ENCODE measurements around the gene SLC35E1. TPM values are rescaled to one million over a fixed set of nuclear protein-coding genes. Genes with fewer than 3 reads are reported as not detected.

Gene SLC35E1
- total RNA-seq, 1 donor from 2014 or later, result 21.6 TPM

GRCh38 chr19:16527334-16527935, 44.8 kb downstream of the SLC35E1 start:
- intact Hi-C loops (cut with DNase I), result no loop called here
- no peak for DNase-seq (ENCODE audit: extremely low spot score in 2 of 2)
- no peaks in the 10 kb centered on the region for H3K27me3 ChIP-seq
- no peak overlapping the region for H3K4me3 ChIP-seq
- peaks cover 0 to 97% of the 10 kb centered on the region in 2 donors for H3K36me3 ChIP-seq
- no peaks in the 10 kb centered on the region for H3K9me3 ChIP-seq
- no peak for TF ChIP-seq POLR2A (IDR thresholded peaks at IDR 0.05)
- no peak for TF ChIP-seq POLR2AphosphoS5 (IDR thresholded peaks at IDR 0.05; ENCODE audit: insufficient read depth in 1 of 2, low read depth in 1 of 2)
- TF ChIP-seq, protein P1, sequence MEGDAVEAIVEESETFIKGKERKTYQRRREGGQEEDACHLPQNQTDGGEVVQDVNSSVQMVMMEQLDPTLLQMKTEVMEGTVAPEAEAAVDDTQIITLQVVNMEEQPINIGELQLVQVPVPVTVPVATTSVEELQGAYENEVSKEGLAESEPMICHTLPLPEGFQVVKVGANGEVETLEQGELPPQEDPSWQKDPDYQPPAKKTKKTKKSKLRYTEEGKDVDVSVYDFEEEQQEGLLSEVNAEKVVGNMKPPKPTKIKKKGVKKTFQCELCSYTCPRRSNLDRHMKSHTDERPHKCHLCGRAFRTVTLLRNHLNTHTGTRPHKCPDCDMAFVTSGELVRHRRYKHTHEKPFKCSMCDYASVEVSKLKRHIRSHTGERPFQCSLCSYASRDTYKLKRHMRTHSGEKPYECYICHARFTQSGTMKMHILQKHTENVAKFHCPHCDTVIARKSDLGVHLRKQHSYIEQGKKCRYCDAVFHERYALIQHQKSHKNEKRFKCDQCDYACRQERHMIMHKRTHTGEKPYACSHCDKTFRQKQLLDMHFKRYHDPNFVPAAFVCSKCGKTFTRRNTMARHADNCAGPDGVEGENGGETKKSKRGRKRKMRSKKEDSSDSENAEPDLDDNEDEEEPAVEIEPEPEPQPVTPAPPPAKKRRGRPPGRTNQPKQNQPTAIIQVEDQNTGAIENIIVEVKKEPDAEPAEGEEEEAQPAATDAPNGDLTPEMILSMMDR (IDR thresholded peaks at IDR 0.05), result no peak
- H3K4me1 ChIP-seq, result no peaks in the 10 kb centered on the region
- no peak overlapping the region for H3K27ac ChIP-seq

DNA sequence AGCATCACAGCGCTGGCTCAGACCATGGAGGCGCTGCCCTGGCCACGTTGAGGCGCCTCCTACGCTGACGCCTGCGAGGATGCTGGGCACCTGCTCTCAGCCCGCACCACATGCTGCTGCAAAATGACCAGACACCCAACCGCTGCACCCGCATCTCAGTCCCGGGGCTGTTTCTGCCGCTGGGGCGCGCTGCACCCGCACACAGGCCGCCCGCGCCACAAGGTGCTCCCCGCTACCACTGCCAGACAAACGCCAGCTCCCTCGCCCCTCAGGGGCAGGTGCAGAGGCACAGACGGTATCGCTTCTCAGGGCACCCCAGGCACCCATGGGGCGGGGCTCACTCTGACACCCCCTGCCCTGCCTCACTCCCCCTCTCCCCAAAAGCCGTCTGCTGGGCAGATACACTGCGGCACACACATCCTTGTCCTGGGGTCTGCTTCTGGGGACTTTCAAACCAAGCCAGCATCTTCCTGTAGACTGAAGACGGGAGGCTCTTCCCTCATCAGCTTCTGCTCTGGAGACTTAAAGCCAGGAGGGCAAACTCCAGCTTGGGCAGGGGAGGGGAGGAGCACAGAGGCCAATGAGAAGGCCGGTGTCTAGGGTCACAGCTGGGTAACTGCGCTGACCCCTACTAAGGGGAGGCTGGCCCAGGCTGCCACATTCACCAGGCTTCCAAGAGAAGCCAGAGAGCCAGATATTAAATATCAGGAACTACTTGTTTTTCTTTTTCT, 46.3 kb downstream of the SLC35E1 start:
- H3K27ac ChIP-seq, result no peak overlapping the region
- H3K27me3 ChIP-seq, result no peaks in the 10 kb centered on the region
- no peak overlapping the region for H3K4me3 ChIP-seq
- H3K4me1 ChIP-seq, result no peaks in the 10 kb centered on the region
- H3K36me3 ChIP-seq, result peaks cover 0 to 97% of the 10 kb centered on the region in 2 donors
- DNase-seq (ENCODE audit: extremely low spot score in 2 of 2), result no peak
- no peaks in the 10 kb centered on the region for H3K9me3 ChIP-seq
- intact Hi-C loops (cut with DNase I), result no loop called here
- TF ChIP-seq POLR2AphosphoS5 (IDR thresholded peaks at IDR 0.05; ENCODE audit: insufficient read depth in 1 of 2, low read depth in 1 of 2), result no peak
- TF ChIP-seq POLR2A (IDR thresholded peaks at IDR 0.05), result no peak
- TF ChIP-seq, protein P1 (IDR thresholded peaks at IDR 0.05), result no peak

DNA sequence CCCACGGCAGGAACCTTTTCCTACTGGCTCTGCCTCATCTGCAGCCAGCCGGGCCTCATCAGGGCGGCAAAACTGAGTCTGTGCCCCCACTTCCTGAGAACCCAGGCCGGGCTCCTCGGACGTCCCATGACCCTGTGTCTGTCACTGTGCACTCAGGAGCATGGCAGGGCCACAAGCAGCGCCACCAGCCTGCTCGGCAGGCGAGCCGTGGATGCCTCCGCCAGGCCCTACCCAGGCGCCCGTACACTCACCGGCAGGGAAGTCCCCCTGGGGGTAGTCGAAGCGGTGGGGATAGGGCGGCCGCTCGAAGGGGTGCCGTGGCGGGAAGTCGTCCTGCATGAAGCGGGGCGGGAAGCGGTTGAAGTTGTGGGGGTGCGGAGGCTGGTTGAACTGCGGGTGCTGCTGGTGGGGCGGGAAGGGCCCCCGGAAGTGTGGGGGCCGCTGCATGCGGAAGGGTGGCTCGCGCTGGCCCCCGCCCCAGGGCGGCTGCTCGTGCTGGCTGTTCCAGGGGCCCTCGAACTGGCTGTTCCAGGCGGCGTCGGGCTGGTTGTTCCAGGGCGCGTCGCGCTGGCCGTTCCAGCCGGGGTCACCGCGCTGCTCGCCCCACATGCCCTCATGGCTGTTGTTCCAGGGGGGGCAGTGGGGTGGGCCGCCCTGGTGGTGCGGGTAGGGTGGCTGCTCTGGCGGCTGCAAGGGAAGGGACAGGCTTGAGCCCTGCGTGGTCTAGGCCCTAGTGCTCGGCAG, 47.1 kb downstream of the SLC35E1 start:
- Histone ChIP-seq H3K4me1 (no peaks in the 10 kb centered on the region), H3K36me3 (peaks cover 0 to 97% of the 10 kb centered on the region in 2 donors), H3K9me3 (no peaks in the 10 kb centered on the region), H3K4me3 (no peak overlapping the region), H3K27ac (no peak overlapping the region), H3K27me3 (no peaks in the 10 kb centered on the region)
- intact Hi-C loops (cut with DNase I), result no loop called here
- no peak for TF ChIP-seq POLR2A (IDR thresholded peaks at IDR 0.05)
- TF ChIP-seq, protein P1 (IDR thresholded peaks at IDR 0.05), result no peak
- TF ChIP-seq POLR2AphosphoS5 (IDR thresholded peaks at IDR 0.05; ENCODE audit: insufficient read depth in 1 of 2, low read depth in 1 of 2), result no peak
- no peak for DNase-seq (ENCODE audit: extremely low spot score in 2 of 2)

- Histone ChIP-seq H3K36me3 (peaks cover 0 to 97% of the 10 kb centered on the region in 2 donors), H3K4me3 (no peak overlapping the region), H3K4me1 (no peaks in the 10 kb centered on the region), H3K27me3 (no peaks in the 10 kb centered on the region), H3K9me3 (no peaks in the 10 kb centered on the region), H3K27ac (no peak overlapping the region)
- TF ChIP-seq, protein P1 (IDR thresholded peaks at IDR 0.05), result no peak
- TF ChIP-seq POLR2AphosphoS5 (IDR thresholded peaks at IDR 0.05; ENCODE audit: insufficient read depth in 1 of 2, low read depth in 1 of 2) (no peak), POLR2A (IDR thresholded peaks at IDR 0.05) (no peak)
- DNase-seq (ENCODE audit: extremely low spot score in 2 of 2), result no peak
- intact Hi-C loops (cut with DNase I), result no loop called here
Observed at GRCh38 chr19:16522559-16523377, 49.4 kb downstream of the SLC35E1 start.

All from vagina (tissue), 2 donors.